Measurements from ENCODE around the gene SECISBP2L.

Gene SECISBP2L

GRCh38 chr15:49059491-49059890 is 13.2 kb upstream of the SECISBP2L start:
- no peak for DNase-seq

- DNase-seq, result no peak
Observed at GRCh38 chr15:49058559-49058958, 12.3 kb upstream of the SECISBP2L start.

- no peak for DNase-seq
Observed at GRCh38 chr15:49055630-49056029, 9.4 kb upstream of the SECISBP2L start.

- DNase-seq, result no peak
Observed at GRCh38 chr15:49052662-49053061, 6.4 kb upstream of the SECISBP2L start.

- no peak for DNase-seq
Observed at GRCh38 chr15:49047456-49047855, 1.2 kb upstream of the SECISBP2L start.

- no peak for DNase-seq
Observed at GRCh38 chr15:49045751-49046219, 461 bp downstream of the SECISBP2L start.

GRCh38 chr15:49044766-49045606 is 1.3 kb downstream of the SECISBP2L start:
- no peak for DNase-seq

- no peak for DNase-seq
Observed at GRCh38 chr15:49044002-49044401, 2.2 kb downstream of the SECISBP2L start.

- DNase-seq, result no peak
Observed at GRCh38 chr15:49042165-49042564, 4.1 kb downstream of the SECISBP2L start.

GRCh38 chr15:49041426-49041825 is 4.8 kb downstream of the SECISBP2L start:
- no peak for DNase-seq

- DNase-seq, result no peak
Observed at GRCh38 chr15:49040151-49040550, 6.1 kb downstream of the SECISBP2L start.

GRCh38 chr15:49038382-49038781 is 7.9 kb downstream of the SECISBP2L start:
- DNase-seq, result no peak

GRCh38 chr15:49037546-49037940 is 8.7 kb downstream of the SECISBP2L start:
- DNase-seq, result no peak

GRCh38 chr15:49036650-49037545 is 9.3 kb downstream of the SECISBP2L start:
- no peak for DNase-seq

GRCh38 chr15:49035825-49036224 is 10.4 kb downstream of the SECISBP2L start:
- DNase-seq, result no peak

GRCh38 chr15:49032601-49033145 is 13.6 kb downstream of the SECISBP2L start:
- no peak for DNase-seq

- no peak for DNase-seq
Observed at GRCh38 chr15:49031804-49032203, 14.4 kb downstream of the SECISBP2L start.

- DNase-seq, result no peak
Observed at GRCh38 chr15:49026700-49027099, 19.5 kb downstream of the SECISBP2L start.

- no peak for DNase-seq
Observed at GRCh38 chr15:49024840-49025239, 21.4 kb downstream of the SECISBP2L start.

- DNase-seq, result no peak
Observed at GRCh38 chr15:49023354-49023753, 22.9 kb downstream of the SECISBP2L start.

GRCh38 chr15:49015896-49016295 is 30.4 kb downstream of the SECISBP2L start:
- DNase-seq, result no peak

GRCh38 chr15:48999314-48999713 is 46.9 kb downstream of the SECISBP2L start:
- no peak for DNase-seq

- DNase-seq, result no peak
Observed at GRCh38 chr15:48996276-48996675, 50.0 kb downstream of the SECISBP2L start.

Data from activated naive CD4-positive, alpha-beta T cell treated with anti-CD3 and anti-CD28 coated beads, Interleukin-2, amount 50 U/mL, for 16 hours (primary cell).